NCI-H1436 (cell line): Measurements from ENCODE around the gene POGK.
"Not testable (repeated sequence)": the region's sequence is repeated elsewhere in the genome, so short reads cannot be mapped to it uniquely, and the experiment has no call there.

Experiments used
- DNase-seq: peaks from one replicate; lab custom pipeline; 2025; lab: John Stamatoyannopoulos, UW

The POGK gene

GRCh38 chr1:166855558-166855957 lies 16.3 kb downstream of the POGK start:
- no peak for DNase-seq

GRCh38 chr1:166857995-166858394 lies 18.7 kb downstream of the POGK start:
- no peak for DNase-seq

- no peak for DNase-seq
Measured at GRCh38 chr1:166858726-166859419, 19.6 kb downstream of the POGK start.

GRCh38 chr1:166859597-166859996 lies 20.3 kb downstream of the POGK start:
- no peak for DNase-seq

GRCh38 chr1:166865926-166866325 lies 26.7 kb downstream of the POGK start:
- no peak for DNase-seq

- DNase-seq = no peak
Measured at GRCh38 chr1:166868639-166869038, 29.4 kb downstream of the POGK start.

- no peak for DNase-seq
Measured at GRCh38 chr1:166869318-166870099, 30.2 kb downstream of the POGK start.

- no peak for DNase-seq
Measured at GRCh38 chr1:166870584-166870983, 31.3 kb downstream of the POGK start.

GRCh38 chr1:166874464-166874863 lies 35.2 kb downstream of the POGK start:
- no peak for DNase-seq

GRCh38 chr1:166875302-166875733 lies 36.0 kb downstream of the POGK start:
- no peak for DNase-seq

- peak; percentile 98 for DNase-seq
Measured at GRCh38 chr1:166875734-166876539, 36.7 kb downstream of the POGK start, which contains the start of gene TADA1. TSS of gene TADA1 (minus strand) at chr1:166876264. CDS start at chr1:166876233, 31 bp downstream.

GRCh38 chr1:166876540-166876838 lies 37.2 kb downstream of the POGK start:
- no peak for DNase-seq

GRCh38 chr1:166878173-166878917 lies 39.1 kb downstream of the POGK start:
- not testable (repeated sequence) for DNase-seq

GRCh38 chr1:166882893-166883292 lies 43.6 kb downstream of the POGK start:
- DNase-seq = no peak

GRCh38 chr1:166884040-166884642 lies 44.9 kb downstream of the POGK start:
- DNase-seq = no peak

GRCh38 chr1:166884971-166885370 lies 45.7 kb downstream of the POGK start:
- DNase-seq = no peak

- no peak for DNase-seq
Measured at GRCh38 chr1:166888373-166889111, 49.3 kb downstream of the POGK start.

GRCh38 chr1:166889776-166890175 lies 50.5 kb downstream of the POGK start:
- DNase-seq = no peak

- DNase-seq = no peak
Measured at GRCh38 chr1:166895766-166896165, 56.5 kb downstream of the POGK start.

GRCh38 chr1:166899769-166900168 lies 60.5 kb downstream of the POGK start:
- DNase-seq = no peak

- no peak for DNase-seq
Measured at GRCh38 chr1:166900987-166901386, 61.7 kb downstream of the POGK start.
